K562 (cell line): ENCODE results near the gene CENPN. TPM values are rescaled to one million over a fixed set of nuclear protein-coding genes. Genes with fewer than 3 reads are reported as not detected.

Source experiments
- CBFA2T3 ChIP-seq: fragments of 450-650 bp; IDR thresholded peaks from 2 replicates; pipeline ENCODE4 v1.6.1; 2017
- CHD1 ChIP-seq: fragments of 200-600 bp; sonication (generic); IDR thresholded peaks from one replicate; pipeline ENCODE4 v1.6.1; 2012; ENCODE audit warnings: mild to moderate bottlenecking, moderate library complexity, low read length, inconsistent platforms
- E4F1 ChIP-seq: fragments of 250-450 bp; sonication (Bioruptor Pico); IDR thresholded peaks from 2 replicates; pipeline ENCODE4 v1.5.0; 2021; ENCODE audit warnings: mild to moderate bottlenecking, borderline replicate concordance
- FOXP4 ChIP-seq: sonication (generic); formaldehyde crosslinking; IDR thresholded peaks from 2 replicates; pipeline ENCODE4 v1.8.0; 2022; ENCODE audit warnings: mild to moderate bottlenecking, missing genetic modification reagents, borderline replicate concordance
- HMG20B ChIP-seq: fragments of 250-450 bp; sonication (Bioruptor Pico); IDR thresholded peaks from 2 replicates; pipeline ENCODE4 v1.5.0; 2021; ENCODE audit warnings: mild to moderate bottlenecking
- HNRNPUL1 ChIP-seq: fragments of 200-400 bp; formaldehyde crosslinking; IDR thresholded peaks from 2 replicates; pipeline ENCODE4 v1.6.1; 2017; ENCODE audit warnings: low read length
- IFI16 ChIP-seq: fragments of 250-450 bp; sonication (Bioruptor Pico); IDR thresholded peaks from 2 replicates; pipeline ENCODE4 v2.1.2; 2022; ENCODE audit warnings: mild to moderate bottlenecking, inconsistent platforms
- IRF1 ChIP-seq: sonication (generic); formaldehyde crosslinking; IDR thresholded peaks from 2 replicates; pipeline ENCODE4 v1.8.0; 2022; ENCODE audit warnings: missing genetic modification reagents, mild to moderate bottlenecking, borderline replicate concordance
- MXI1 ChIP-seq: IDR thresholded peaks from 2 replicates; pipeline ENCODE4 v1.6.1; 2011; ENCODE audit warnings: low read depth, mild to moderate bottlenecking, improper control_type of control experiment, low read length
- NUFIP1 ChIP-seq: fragments of 450-650 bp; IDR thresholded peaks from 2 replicates; pipeline ENCODE4 v1.6.1; 2018; ENCODE audit not compliant: partially characterized antibody
- PHF20 ChIP-seq: fragments of 450-650 bp; IDR thresholded peaks from 2 replicates; pipeline ENCODE4 v1.6.1; 2018; ENCODE audit not compliant: partially characterized antibody
- ZBTB34 ChIP-seq: fragments of 250-450 bp; sonication (Bioruptor Pico); IDR thresholded peaks from 2 replicates; pipeline ENCODE4 v1.8.0; 2021; ENCODE audit warnings: mild to moderate bottlenecking, moderate library complexity
- ZNF407 ChIP-seq: fragments of 450-650 bp; IDR thresholded peaks from 2 replicates; pipeline ENCODE4 v1.6.1; 2016; ENCODE audit warnings: low read depth
- polyA plus RNA-seq, 8 experiments: library from polyadenylated mRNA; depleted of rRNA in 4 of 8; stranded (reverse) in 5 of 8; unstranded in 3 of 8; fragments of >200 nt; fragmentation: Nextera tagmentation in 2 of 8; fragmentation: Illumina TruSeq in 1 of 8; extraction: Ambion mirVana in 2 of 8; extraction: Trizol in 1 of 8; gene quantifications; 2 replicates each; pipeline versions ENCODE4 v1.2.1 to v1.2.3, GENCODE V29; 2011 to 2014; ENCODE audit warnings: inconsistent platforms in 1 of 8, missing spikeins in 1 of 8
- total RNA-seq, 7 experiments: library from RNA; depleted of rRNA in 6 of 7; stranded (reverse); fragments of >200 nt in 6 of 7; fragmentation: Illumina TruSeq in 2 of 7; extraction: Trizol in 2 of 7; gene quantifications; 2 replicates each; pipeline versions ENCODE4 v1.2.1 to v1.2.3, GENCODE V29; 2011 to 2021; ENCODE audit warnings: low replicate concordance in 1 of 7

The CENPN gene
- total and polyA plus RNA-seq, 9 of the 15 experiments (the other 6 are each of a cell fraction or from before 2014, with no cell fraction given) = 92.3 to 384 (median 140) TPM

GRCh38 chr16:81006211-81006812 is 702 bp upstream of the CENPN start (continued):
- TF ChIP-seq NUFIP1 = no peak
- TF ChIP-seq IRF1 (CRISPR knock-in tag) = no peak
- no peak for TF ChIP-seq IFI16 (CRISPR knock-in tag)
- no peak for TF ChIP-seq HMG20B (CRISPR knock-in tag)
- peak; percentile 78 for TF ChIP-seq CHD1
- TF ChIP-seq FOXP4 (CRISPR knock-in tag) = peak; percentile 77; the same call in 1 of the 2 replicates
- TF ChIP-seq CBFA2T3 = no peak
- no peak for TF ChIP-seq HNRNPUL1
- TF ChIP-seq ZNF407 = no peak
- TF ChIP-seq ZBTB34 (CRISPR knock-in tag) = no peak
- TF ChIP-seq E4F1 (CRISPR knock-in tag) = no peak
- no peak for TF ChIP-seq MXI1
- TF ChIP-seq PHF20 = peak; percentile 64
